HG03108 (cell line): Measurements from ENCODE around the gene PTX4.
"Not testable (repeated sequence)": the region's sequence is repeated elsewhere in the genome, so short reads cannot be mapped to it uniquely, and the experiment has no call there.

ENCODE experiments used
- ATAC-seq: cut with Tn5 transposase; IDR thresholded peaks from one replicate; pipeline ENCODE4 v1.9.1; 2021; ENCODE audit warnings: moderate library complexity; ENCODE audit not compliant: unreplicated experiment

PTX4 gene

GRCh38 chr16:1486551-1487390 lies 2.0 kb downstream of the PTX4 start:
- no peak for ATAC-seq

- no peak for ATAC-seq
These were observed 2.8 kb downstream of the PTX4 start for GRCh38 chr16:1485847-1486496.

GRCh38 chr16:1481906-1482835 lies 6.6 kb downstream of the PTX4 start:
- ATAC-seq, result no peak

GRCh38 chr16:1478937-1479336 lies 9.8 kb downstream of the PTX4 start:
- not testable (repeated sequence) for ATAC-seq

- ATAC-seq, result no peak
These were observed 11.7 kb downstream of the PTX4 start for GRCh38 chr16:1477033-1477432.

GRCh38 chr16:1475552-1476114 lies 13.1 kb downstream of the PTX4 start:
- peak; percentile 3 for ATAC-seq

GRCh38 chr16:1474796-1475551 lies 13.8 kb downstream of the PTX4 start, which contains the start of gene CLCN7:
Gene CLCN7 (minus strand): TSS chr16:1475028. CDS start chr16:1474974, 54 bp downstream.
- peak; percentile 75 for ATAC-seq

GRCh38 chr16:1474082-1474795 lies 14.5 kb downstream of the PTX4 start:
- ATAC-seq, result peak; percentile 26

- ATAC-seq, result no peak
These were observed 15.8 kb downstream of the PTX4 start for GRCh38 chr16:1472974-1473373.

- ATAC-seq, result no peak
These were observed 17.1 kb downstream of the PTX4 start for GRCh38 chr16:1471569-1472194.

GRCh38 chr16:1470481-1471251 lies 18.1 kb downstream of the PTX4 start:
- ATAC-seq, result no peak

- no peak for ATAC-seq
These were observed 19.0 kb downstream of the PTX4 start for GRCh38 chr16:1469693-1470201.

GRCh38 chr16:1469141-1469540 lies 19.6 kb downstream of the PTX4 start:
- not testable (repeated sequence) for ATAC-seq

GRCh38 chr16:1468426-1468810 lies 20.3 kb downstream of the PTX4 start:
- no peak for ATAC-seq

GRCh38 chr16:1466968-1467521 lies 21.7 kb downstream of the PTX4 start:
- no peak for ATAC-seq

GRCh38 chr16:1466054-1466453 lies 22.7 kb downstream of the PTX4 start:
- ATAC-seq, result no peak

- ATAC-seq, result no peak
These were observed 23.2 kb downstream of the PTX4 start for GRCh38 chr16:1465567-1465915.
